ENCODE data around the gene STX17.
"Not testable (repeated sequence)": the region's sequence is repeated elsewhere in the genome, so short reads cannot be mapped to it uniquely, and the experiment has no call there.

Gene STX17

GRCh38 chr9:99971410-99971809, 65.0 kb downstream of the STX17 start:
- DNase-seq (ENCODE audit: low read depth): no peak

GRCh38 chr9:99973455-99973854, 67.0 kb downstream of the STX17 start:
- DNase-seq (ENCODE audit: low read depth): no peak

- no peak for DNase-seq (ENCODE audit: low read depth)
Measured at GRCh38 chr9:99977033-99977792, 70.8 kb downstream of the STX17 start.

GRCh38 chr9:99978221-99978620, 71.8 kb downstream of the STX17 start:
- no peak for DNase-seq (ENCODE audit: low read depth)

GRCh38 chr9:99980598-99980997, 74.1 kb downstream of the STX17 start:
- DNase-seq (ENCODE audit: low read depth): no peak

GRCh38 chr9:99986642-99987041, 80.2 kb downstream of the STX17 start:
- DNase-seq (ENCODE audit: low read depth): no peak

GRCh38 chr9:99990508-99990907, 84.1 kb downstream of the STX17 start:
- not testable (repeated sequence) for DNase-seq (ENCODE audit: low read depth)

- no peak for DNase-seq (ENCODE audit: low read depth)
Measured at GRCh38 chr9:99998266-99998665, 91.8 kb downstream of the STX17 start.

- DNase-seq (ENCODE audit: low read depth): no peak
Measured at GRCh38 chr9:99998866-99999265, 92.4 kb downstream of the STX17 start.

GRCh38 chr9:99999797-100000196, 93.3 kb downstream of the STX17 start:
- DNase-seq (ENCODE audit: low read depth): no peak

GRCh38 chr9:100011062-100011681, 104.7 kb downstream of the STX17 start:
- no peak for DNase-seq (ENCODE audit: low read depth)

- DNase-seq (ENCODE audit: low read depth): no peak
Measured at GRCh38 chr9:100012279-100012678, 105.8 kb downstream of the STX17 start.

GRCh38 chr9:100013573-100013972, 107.1 kb downstream of the STX17 start:
- DNase-seq (ENCODE audit: low read depth): no peak

- DNase-seq (ENCODE audit: low read depth): no peak
Measured at GRCh38 chr9:100014846-100015245, 108.4 kb downstream of the STX17 start.

GRCh38 chr9:100019541-100019940, 113.1 kb downstream of the STX17 start:
- DNase-seq (ENCODE audit: low read depth): no peak
